ENCODE measurements around the gene PGAM2.

DNA sequence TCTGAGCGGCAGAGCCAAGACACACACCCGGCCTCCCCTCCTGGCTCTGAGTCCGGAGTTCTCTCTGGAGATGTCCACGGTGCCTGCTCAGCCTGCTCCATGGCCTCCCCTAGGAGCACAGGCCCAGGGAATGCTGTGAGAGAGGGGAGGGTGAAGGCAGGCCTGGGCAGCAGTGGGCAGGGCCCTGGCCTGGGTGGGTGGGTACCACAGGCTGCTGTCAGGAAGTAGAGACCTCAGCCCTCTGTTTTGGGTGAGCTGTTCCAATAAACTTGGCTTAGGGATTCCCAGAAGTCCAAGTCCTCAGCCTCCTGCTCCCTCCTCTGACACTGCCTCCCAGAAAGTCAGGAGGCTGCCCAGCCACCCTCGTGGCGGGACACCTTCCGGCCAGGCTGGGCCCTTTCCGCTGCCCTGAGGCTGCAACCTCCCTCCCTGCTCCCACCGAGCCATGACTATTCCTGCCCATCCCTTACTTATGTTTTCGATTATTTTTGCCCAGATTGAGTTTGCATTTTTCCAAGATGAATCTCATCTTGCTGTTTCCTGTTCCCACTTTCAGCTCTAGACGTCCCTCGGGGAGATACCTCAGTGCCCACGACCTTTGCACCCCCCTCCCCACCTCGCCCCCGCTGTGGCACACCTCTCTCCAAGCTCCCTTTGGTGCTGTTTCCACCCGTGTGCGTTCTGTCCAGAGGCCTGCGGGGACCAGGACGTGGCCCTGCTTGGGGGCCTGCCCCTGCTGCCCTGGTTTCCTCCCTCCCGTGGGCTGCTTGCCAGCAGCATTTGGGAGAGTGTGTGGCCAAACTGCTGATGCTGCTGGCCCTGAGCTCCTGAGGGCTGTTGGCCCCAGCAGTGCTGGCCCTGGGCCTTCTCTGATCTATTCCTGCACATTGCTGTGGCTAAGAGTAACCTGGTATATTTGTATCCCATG, 22.8 kb upstream of the PGAM2 start:
- TF ChIP-seq GATA2 (IDR thresholded peaks at IDR 0.05; ENCODE audit: low read depth, low read length) (no peak), GATA3 (IDR thresholded peaks at IDR 0.05; ENCODE audit: low read depth, low read length) (no peak)
